Liver (tissue), 9 donors: Measurements from ENCODE around the gene LOXHD1. TPM values are rescaled to one million over a fixed set of nuclear protein-coding genes. Genes with fewer than 3 reads are reported as not detected.

Source experiments
- DNase-seq: peaks from one replicate; pipeline ENCODE4 v3.0.0-alpha.2; 2017; ENCODE audit warnings: low spot score
- H3K27ac ChIP-seq, 2 donors: one replicate each; pipeline ENCODE4 v1.7.0; 2013; ENCODE audit warnings: inconsistent platforms in 2 of 2, low read length in 2 of 2, control low read depth in 1 of 2, low read depth in 1 of 2, mild to moderate bottlenecking in 1 of 2
- H3K27me3 ChIP-seq, 4 donors: one replicate each; pipeline versions ENCODE4 v1.6.1 to v1.7.0; 2013; ENCODE audit warnings: low read length in 3 of 4, inconsistent platforms in 1 of 4, mild to moderate bottlenecking in 1 of 4, moderate library complexity in 1 of 4; ENCODE audit not compliant: control insufficient read depth in 4 of 4, insufficient read depth in 4 of 4
- H3K36me3 ChIP-seq, 4 donors: one replicate each; pipeline versions ENCODE4 v1.6.1 to v1.7.0; 2013; ENCODE audit warnings: low read length in 3 of 4, mild to moderate bottlenecking in 3 of 4, low read depth in 1 of 4, moderate library complexity in 1 of 4; ENCODE audit not compliant: control insufficient read depth in 4 of 4, insufficient read depth in 3 of 4
- H3K4me1 ChIP-seq, 4 donors: one replicate each; pipeline versions ENCODE4 v1.6.1 to v1.7.0; 2013; ENCODE audit warnings: low read length in 3 of 4, mild to moderate bottlenecking in 3 of 4, moderate library complexity in 1 of 4; ENCODE audit not compliant: control insufficient read depth in 4 of 4, insufficient read depth in 4 of 4
- H3K4me3 ChIP-seq, 3 donors: one replicate each; pipeline versions ENCODE4 v1.6.1 to v1.7.0; 2013; ENCODE audit warnings: low read length in 3 of 3, control low read depth in 1 of 3, low read depth in 1 of 3, mild to moderate bottlenecking in 1 of 3
- H3K9ac ChIP-seq, 2 donors: one replicate each; pipeline ENCODE4 v1.7.0; 2013; ENCODE audit warnings: low read length in 2 of 2, mild to moderate bottlenecking in 2 of 2, moderate library complexity in 2 of 2, control low read depth in 1 of 2, low read depth in 1 of 2
- H3K9me3 ChIP-seq, 4 donors: one replicate each; pipeline versions ENCODE4 v1.6.1 to v1.7.0; 2013; ENCODE audit warnings: low read length in 3 of 4; ENCODE audit not compliant: control insufficient read depth in 4 of 4
- FOXA2 ChIP-seq: IDR thresholded peaks from 2 replicates; pipeline ENCODE4 v1.6.1; 2016; ENCODE audit warnings: antibody characterized with exemption
- GABPA ChIP-seq, 2 donors: IDR thresholded peaks in 1 of 2; conservative IDR thresholded peaks in 1 of 2; 2 replicates each; pipeline ENCODE4 v1.6.1; 2016; ENCODE audit warnings: antibody characterized with exemption in 2 of 2, mild to moderate bottlenecking in 1 of 2, moderate library complexity in 1 of 2
- NR2F2 ChIP-seq: IDR thresholded peaks from 2 replicates; pipeline ENCODE4 v1.6.1; 2016; ENCODE audit warnings: antibody characterized with exemption
- RAD21 ChIP-seq, 2 donors: IDR thresholded peaks; 2 replicates each; pipeline ENCODE4 v1.6.1; 2016; ENCODE audit warnings: antibody characterized with exemption in 2 of 2, mild to moderate bottlenecking in 2 of 2
- RXRA ChIP-seq, 2 donors: IDR thresholded peaks; 2 replicates each; pipeline ENCODE4 v1.6.1; 2017 to 2018; ENCODE audit warnings: antibody characterized with exemption in 2 of 2, mild to moderate bottlenecking in 1 of 2
- TAF1 ChIP-seq: conservative IDR thresholded peaks from 2 replicates; pipeline ENCODE4 v1.6.1; 2016; ENCODE audit warnings: antibody characterized with exemption, mild to moderate bottlenecking
- WGBS: extraction: QIAGEN DNeasy Blood & Tissue Kit; methylation state at CpG from one replicate; pipeline ENCODE4 v1.1.7; 2013; 5-methylcytosine and 5-hydroxymethylcytosine counted together
- polyA plus RNA-seq, 2 donors: library from polyadenylated mRNA; stranded (reverse) in 1 of 2; unstranded in 1 of 2; fragments of 200-250 nt in 1 of 2; fragments of >200 nt in 1 of 2; fragmentation: Nextera tagmentation in 1 of 2; extraction: Ambion mirVana in 1 of 2; gene quantifications; one replicate each; pipeline versions ENCODE4 v1.2.1 to v1.2.3, GENCODE V29; 2013 to 2015
- total RNA-seq, 2 donors: library from RNA; depleted of rRNA; stranded (reverse); fragments of >200 nt; gene quantifications; one replicate each; pipeline ENCODE4 v1.2.3, GENCODE V29; 2014
- TF ChIP-seq, protein P1 (sequence below): fragments of 150-350 bp; IDR thresholded peaks from 2 replicates; pipeline ENCODE4 v1.5.1; 2017; ENCODE audit warnings: improper control_type of control experiment, low read depth, low read length; ENCODE audit not compliant: missing input control
- TF ChIP-seq, protein P2 (sequence below): IDR thresholded peaks from 2 replicates; pipeline ENCODE4 v1.6.1; 2016; ENCODE audit warnings: antibody characterized with exemption
- TF ChIP-seq, protein P3 (sequence below): IDR thresholded peaks from 2 replicates; pipeline ENCODE4 v1.6.1; 2016; ENCODE audit warnings: antibody characterized with exemption, mild to moderate bottlenecking
- TF ChIP-seq, protein P4 (sequence below): IDR thresholded peaks from 2 replicates; pipeline ENCODE4 v1.6.1; 2016; ENCODE audit warnings: antibody characterized with exemption
- donor health status: healthy.
- donor health status: healthy.
- donor health status: healthy.
- donor health status: healthy.
- donor health status: healthy.

Gene LOXHD1
- total and polyA plus RNA-seq, 4 donors = 0.09 to 0.25 TPM; not detected in 2

DNA sequence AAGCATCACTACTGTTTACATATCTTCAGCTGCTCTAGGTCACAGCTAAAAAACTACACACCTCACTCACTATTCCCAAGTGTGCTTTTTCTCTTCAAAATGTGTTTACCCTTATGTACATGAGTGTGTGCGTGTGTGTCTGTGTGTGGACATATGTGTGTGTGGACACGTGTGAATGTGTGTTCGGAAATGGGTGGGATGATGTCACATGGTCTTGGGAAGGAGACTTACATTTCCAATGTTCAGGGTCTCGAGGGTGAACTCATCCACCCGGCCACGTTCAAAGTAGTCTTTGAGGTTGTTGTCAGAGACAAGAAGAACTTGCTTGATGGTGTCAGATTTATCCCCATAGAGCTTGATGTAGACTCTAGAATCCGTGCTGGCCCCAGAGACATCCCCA is 87.8 kb downstream of the LOXHD1 start:
- no peak for TF ChIP-seq NR2F2
- TF ChIP-seq, protein P1, sequence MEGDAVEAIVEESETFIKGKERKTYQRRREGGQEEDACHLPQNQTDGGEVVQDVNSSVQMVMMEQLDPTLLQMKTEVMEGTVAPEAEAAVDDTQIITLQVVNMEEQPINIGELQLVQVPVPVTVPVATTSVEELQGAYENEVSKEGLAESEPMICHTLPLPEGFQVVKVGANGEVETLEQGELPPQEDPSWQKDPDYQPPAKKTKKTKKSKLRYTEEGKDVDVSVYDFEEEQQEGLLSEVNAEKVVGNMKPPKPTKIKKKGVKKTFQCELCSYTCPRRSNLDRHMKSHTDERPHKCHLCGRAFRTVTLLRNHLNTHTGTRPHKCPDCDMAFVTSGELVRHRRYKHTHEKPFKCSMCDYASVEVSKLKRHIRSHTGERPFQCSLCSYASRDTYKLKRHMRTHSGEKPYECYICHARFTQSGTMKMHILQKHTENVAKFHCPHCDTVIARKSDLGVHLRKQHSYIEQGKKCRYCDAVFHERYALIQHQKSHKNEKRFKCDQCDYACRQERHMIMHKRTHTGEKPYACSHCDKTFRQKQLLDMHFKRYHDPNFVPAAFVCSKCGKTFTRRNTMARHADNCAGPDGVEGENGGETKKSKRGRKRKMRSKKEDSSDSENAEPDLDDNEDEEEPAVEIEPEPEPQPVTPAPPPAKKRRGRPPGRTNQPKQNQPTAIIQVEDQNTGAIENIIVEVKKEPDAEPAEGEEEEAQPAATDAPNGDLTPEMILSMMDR = no peak
- H3K9ac ChIP-seq = no peak overlapping the region
- H3K9me3 ChIP-seq = no peaks in the 10 kb centered on the region
- no peak overlapping the region for H3K4me3 ChIP-seq
- 79% methylated on average over 7 of the region's 7 CpGs for WGBS
- no peak overlapping the region for H3K27ac ChIP-seq
- H3K27me3 ChIP-seq = no peaks in the 10 kb centered on the region
- no peak for DNase-seq
- no peaks in the 10 kb centered on the region for H3K4me1 ChIP-seq
- no peaks in the 10 kb centered on the region for H3K36me3 ChIP-seq

DNA sequence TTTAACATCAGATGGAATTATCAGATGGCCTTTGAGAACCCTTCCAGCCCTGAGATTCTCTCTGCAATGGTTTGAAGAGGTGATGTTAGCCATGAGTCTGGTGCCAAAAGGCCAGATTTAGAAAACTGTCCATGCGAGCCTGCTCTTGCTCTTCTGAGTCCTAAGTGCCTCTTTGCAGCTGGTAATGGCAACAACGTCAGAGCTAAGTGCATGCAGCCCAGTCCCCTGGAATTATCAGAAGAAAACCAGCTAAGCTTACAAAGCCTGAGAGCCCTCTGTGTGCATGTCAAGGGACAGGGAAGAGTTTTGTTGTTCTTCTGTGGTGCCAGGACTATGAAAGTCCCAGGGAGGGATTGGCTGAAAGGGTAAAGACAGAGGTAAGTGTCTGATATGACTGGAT is 89.8 kb downstream of the LOXHD1 start:
- Histone ChIP-seq H3K27ac (no peak overlapping the region), H3K4me3 (no peak overlapping the region), H3K4me1 (no peaks in the 10 kb centered on the region), H3K36me3 (no peaks in the 10 kb centered on the region), H3K9ac (no peak overlapping the region), H3K9me3 (no peaks in the 10 kb centered on the region), H3K27me3 (no peaks in the 10 kb centered on the region)
- TF ChIP-seq, protein P2, sequence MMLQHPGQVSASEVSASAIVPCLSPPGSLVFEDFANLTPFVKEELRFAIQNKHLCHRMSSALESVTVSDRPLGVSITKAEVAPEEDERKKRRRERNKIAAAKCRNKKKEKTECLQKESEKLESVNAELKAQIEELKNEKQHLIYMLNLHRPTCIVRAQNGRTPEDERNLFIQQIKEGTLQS = no peak
- TF ChIP-seq RAD21 (IDR thresholded peaks at IDR 0.05) = no peak
- no peak for TF ChIP-seq NR2F2
- TF ChIP-seq, protein P1 = no peak
- no peak for TF ChIP-seq GABPA (IDR thresholded peaks at IDR 0.05 in 1 of 2, conservative IDR thresholded peaks at IDR 0.05 in 1 of 2)
- no peak for TF ChIP-seq TAF1
- no peak for TF ChIP-seq FOXA2
- TF ChIP-seq, protein P3, sequence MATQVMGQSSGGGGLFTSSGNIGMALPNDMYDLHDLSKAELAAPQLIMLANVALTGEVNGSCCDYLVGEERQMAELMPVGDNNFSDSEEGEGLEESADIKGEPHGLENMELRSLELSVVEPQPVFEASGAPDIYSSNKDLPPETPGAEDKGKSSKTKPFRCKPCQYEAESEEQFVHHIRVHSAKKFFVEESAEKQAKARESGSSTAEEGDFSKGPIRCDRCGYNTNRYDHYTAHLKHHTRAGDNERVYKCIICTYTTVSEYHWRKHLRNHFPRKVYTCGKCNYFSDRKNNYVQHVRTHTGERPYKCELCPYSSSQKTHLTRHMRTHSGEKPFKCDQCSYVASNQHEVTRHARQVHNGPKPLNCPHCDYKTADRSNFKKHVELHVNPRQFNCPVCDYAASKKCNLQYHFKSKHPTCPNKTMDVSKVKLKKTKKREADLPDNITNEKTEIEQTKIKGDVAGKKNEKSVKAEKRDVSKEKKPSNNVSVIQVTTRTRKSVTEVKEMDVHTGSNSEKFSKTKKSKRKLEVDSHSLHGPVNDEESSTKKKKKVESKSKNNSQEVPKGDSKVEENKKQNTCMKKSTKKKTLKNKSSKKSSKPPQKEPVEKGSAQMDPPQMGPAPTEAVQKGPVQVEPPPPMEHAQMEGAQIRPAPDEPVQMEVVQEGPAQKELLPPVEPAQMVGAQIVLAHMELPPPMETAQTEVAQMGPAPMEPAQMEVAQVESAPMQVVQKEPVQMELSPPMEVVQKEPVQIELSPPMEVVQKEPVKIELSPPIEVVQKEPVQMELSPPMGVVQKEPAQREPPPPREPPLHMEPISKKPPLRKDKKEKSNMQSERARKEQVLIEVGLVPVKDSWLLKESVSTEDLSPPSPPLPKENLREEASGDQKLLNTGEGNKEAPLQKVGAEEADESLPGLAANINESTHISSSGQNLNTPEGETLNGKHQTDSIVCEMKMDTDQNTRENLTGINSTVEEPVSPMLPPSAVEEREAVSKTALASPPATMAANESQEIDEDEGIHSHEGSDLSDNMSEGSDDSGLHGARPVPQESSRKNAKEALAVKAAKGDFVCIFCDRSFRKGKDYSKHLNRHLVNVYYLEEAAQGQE = no peak
- TF ChIP-seq RXRA (IDR thresholded peaks at IDR 0.05) = no peak
- TF ChIP-seq, protein P4, sequence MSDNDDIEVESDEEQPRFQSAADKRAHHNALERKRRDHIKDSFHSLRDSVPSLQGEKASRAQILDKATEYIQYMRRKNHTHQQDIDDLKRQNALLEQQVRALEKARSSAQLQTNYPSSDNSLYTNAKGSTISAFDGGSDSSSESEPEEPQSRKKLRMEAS = no peak
- no peak for DNase-seq
- 60% methylated on average over 2 of the region's 2 CpGs for WGBS
